Activated CD8-positive, alpha-beta memory T cell treated with anti-CD3 and anti-CD28 coated beads for 24 hours (primary cell): ENCODE results near the gene NBPF1.
"Not testable (repeated sequence)": the region's sequence is repeated elsewhere in the genome, so short reads cannot be mapped to it uniquely, and the experiment has no call there.

Source experiments
- DNase-seq: peaks from one replicate; pipeline ENCODE4 v3.0.0-alpha.2; 2020

The NBPF1 gene

DNA sequence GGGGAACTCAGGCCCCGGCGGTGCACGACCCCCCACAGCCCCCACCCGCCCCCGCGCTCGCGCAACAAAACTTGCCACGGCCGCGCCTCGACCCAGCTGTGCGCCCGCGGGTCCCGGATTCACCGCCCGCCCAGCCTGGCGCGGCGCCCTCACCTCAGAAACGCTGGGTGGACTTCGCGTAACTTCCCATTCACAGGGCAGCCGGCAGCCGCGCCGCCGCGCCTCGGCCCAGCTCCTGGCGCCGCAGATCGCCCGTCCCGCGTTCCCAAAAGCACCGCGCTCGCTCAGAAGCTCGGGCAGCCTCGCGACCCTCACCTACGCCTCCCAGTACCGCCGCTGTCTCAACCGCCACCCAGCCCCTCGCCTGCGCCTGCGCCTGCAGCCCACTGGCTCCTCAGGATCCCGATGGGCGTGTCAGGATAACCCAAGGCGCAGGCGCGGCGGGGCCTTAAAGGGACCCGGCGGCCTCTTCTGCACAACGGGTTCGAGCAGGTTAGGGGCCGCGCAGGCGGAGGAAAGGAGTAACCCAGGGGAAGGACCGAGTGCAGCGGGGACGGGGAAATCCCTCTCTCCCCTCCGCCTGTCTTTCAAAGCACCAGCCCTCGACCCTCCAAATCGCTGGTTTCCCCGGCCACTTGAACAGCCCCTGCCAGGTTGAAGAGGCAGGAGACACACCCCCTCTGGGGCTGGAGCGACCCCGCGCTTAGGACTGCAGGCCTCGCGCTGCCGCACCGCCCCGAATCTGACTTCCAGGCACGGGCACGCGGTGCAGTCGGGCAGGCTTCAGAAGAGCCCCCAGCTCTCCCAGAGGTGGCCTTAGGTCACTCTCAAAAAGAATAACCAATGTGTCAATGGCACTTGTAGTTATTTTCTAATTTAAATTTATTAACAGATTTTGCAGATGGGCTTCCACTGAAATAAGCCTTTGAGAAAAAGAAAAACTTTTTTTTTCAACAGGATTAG, at the start of gene NBPF1:
Gene NBPF1 (minus strand): TSS at position 380 of the 963 bp plus-strand sequence.
- peak; percentile 100 for DNase-seq

DNA sequence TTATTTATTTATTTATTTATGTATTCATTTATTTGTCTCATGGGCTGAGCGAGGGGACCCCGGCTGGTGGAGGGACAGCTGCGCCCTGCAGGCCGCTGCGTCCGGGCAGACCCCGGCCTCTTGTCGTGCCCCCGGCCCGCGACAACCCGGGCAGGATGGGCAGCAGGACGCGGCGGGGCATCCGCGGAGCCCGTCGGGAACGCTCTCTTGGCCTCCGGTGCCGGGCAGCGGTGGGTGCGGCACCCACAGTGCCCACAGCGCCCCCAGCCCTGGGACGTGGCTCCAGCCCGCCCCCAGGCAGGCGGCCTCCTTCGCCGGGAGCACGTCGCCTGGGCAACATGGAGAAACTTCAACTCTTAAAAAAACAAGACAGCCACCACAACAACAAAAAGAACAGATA, 44.9 kb upstream of the NBPF1 start:
- not testable (repeated sequence) for DNase-seq

DNA sequence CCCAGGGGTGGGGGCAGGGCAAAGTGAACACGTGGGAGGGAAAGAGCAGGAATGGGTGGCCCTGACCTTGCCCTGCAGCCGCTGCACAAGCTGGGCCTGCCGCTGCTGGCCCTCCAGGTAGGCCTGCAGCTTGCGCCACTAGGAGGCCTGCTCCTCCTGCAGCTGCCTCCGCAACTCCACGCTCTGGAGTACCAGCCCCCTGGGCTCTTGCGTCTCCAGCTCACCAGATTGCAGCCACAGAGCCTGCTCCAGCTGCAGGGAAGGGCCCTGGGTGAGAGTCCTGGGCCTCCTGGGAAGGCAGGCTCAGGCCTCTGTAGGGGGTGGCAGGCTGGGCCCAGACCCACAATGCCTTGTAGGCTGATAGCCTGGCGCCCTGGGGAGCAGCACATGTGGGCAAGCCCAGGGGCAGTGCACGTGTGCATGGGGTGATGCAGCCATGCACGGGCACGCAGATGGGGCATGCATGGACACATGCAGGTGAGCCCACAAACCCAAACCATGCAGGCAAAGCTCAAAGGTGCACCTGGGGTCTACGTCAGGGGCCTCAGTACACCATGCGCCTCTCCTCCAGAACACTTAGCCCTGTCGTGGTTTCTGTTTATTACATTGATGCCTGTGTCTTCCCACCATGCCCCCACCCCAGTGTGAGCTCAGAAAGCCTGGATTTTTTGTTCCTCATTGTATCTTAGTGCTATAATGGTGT, 43.8 kb upstream of the NBPF1 start:
- DNase-seq, result not testable (repeated sequence)

DNA sequence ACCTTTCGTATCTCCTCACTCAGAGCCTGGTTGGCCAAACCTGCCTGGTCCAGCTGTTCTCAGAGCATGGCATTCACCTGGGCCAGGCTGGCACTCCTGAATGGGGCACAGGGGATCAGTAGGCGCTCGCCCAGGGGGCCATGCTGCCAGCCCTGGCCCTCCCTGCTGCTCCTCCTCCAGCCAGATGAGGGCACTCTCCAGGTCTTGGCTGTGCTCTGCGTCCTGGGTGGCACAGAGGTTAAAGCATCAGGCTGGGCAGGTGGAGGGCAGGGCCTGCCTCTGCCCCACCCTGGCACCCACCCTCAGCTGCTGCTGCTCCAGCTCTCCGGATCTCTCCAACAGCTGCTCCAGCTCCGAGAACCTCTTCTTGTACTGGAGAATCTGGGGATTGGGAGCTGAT, 43.2 kb upstream of the NBPF1 start:
- DNase-seq, result not testable (repeated sequence)

DNA sequence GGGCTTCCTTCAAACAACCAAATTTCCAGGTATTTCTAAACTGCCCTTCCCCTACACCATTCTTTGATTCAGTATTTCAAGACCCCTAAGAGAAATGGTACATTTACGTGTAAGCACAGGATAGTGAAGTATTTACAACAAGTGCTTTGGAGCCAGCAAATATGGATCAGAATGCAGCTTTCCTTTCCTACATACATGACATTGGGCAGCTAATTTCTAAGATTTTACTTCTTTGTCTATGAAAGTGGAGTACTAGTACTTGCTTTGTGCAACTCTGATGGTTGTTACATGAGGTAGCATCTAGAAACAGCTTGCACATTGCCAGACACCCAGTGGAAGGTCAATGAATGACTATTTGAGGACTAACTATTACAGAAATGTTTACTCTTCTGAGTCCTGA, 38.2 kb upstream of the NBPF1 start:
- not testable (repeated sequence) for DNase-seq

DNA sequence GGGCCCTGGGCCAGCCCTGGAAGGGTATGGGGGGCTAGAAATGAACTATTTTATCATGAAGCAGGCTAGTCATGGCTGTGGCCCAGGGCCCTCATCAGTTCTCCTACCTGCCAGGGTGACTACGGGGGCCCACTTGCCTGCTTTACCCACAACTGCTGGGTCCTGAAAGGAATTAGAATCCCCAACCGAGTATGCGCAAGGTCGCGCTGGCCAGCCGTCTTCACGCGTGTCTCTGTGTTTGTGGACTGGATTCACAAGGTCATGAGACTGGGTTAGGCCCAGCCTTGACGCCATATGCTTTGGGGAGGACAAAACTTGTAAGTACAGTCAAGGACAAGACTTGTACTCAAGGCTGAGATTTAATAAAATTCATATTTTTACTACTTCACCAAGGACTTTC, 36.6 kb upstream of the NBPF1 start:
- DNase-seq, result peak; percentile 57

DNA sequence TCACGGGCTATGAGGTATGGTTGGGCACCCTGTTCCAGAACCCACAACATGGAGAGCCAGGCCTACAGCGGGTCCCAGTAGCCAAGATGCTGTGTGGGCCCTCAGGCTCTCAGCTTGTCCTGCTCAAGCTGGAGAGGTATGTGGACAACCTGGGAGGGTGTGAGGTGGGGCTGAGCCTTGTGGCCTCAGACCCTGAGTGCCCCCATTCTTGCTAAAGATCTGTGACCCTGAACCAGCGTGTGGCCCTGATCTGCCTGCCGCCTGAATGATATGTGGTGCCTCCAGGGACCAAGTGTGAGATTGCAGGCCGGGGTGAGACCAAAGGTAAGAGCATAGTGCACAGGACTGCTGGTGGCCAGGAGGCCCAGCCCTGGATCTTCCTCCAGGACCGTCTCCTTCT, 36.0 kb upstream of the NBPF1 start:
- DNase-seq, result peak; percentile 55

DNA sequence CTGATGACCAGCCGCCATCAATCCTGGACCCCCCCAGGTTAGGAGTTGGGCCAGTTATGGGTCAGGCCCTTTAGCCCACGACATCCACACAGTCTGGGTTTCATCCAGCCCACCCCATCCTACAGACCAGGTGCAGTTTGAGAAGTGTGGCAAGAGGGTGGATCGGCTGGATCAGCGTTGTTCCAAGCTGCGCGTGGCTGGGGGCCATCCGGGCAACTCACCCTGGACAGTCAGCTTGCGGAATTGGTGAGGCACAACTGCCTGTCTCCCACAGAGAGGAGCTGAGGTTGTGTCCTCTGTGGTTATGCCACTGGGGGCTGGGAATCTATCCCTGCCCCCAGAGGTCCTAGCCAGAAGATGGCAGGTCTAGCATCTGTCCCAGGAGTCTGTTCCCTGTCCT, 35.4 kb upstream of the NBPF1 start:
- DNase-seq, result peak; percentile 44

DNA sequence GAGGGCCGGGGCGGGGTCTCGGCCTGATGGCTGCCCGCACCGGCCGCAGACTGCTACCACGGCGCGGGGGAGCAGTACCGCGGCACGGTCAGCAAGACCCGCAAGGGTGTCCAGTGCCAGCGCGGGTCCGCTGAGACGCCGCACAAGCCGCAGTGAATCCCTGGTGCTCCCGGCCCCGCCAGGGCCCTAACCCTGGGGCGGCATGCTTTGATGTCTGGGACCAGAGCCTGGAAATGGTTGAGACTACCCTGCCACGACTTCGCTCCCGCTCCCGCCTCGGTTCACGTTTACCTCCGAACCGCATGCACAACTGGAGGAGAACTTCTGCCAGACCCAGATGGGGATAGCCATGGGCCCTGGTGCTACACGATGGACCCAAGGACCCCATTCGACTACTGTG, 34.9 kb upstream of the NBPF1 start:
- peak; percentile 50 for DNase-seq

DNA sequence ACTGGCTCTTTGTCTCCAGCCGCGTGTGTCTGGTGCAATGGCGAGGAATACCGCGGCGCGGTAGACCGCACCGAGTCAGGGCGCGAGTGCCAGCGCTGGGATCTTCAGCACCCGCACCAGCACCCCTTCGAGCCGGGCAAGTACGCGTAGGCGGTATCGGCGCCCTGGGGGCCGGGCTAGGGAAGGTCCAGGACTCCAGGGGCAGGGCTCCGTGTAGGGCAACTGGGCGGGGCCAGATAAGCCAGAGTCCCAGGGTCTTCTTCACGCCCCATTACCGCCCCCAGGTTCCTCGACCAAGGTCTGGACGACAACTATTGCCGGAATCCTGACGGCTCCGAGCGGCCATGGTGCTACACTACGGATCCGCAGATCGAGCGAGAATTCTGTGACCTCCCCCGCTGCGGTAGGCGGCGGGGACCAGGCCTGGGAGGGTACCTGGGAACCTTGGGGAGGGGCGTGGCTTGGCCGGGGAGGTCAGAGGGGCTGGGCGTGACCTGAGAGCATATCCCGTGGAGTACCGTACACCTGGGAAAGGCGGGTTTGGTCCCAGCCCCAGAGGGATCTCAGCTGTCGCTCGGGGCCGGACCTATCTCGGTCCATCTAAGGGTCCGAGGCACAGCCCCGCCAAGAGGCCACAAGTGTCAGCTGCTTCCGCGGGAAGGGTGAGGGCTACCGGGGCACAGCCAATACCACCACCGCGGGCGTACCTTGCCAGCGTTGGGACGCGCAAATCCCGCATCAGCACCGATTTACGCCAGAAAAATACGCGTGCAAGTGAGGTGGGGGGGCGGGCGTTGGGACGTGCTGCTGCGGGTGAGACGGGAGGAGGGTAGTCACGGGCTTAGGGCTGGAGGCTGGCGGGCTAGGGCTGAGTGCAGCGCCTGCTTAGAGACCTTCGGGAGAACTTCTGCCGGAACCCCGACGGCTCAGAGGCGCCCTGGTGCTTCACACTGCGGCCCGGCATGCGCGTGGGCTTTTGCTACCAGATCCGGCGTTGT, 34.1 kb upstream of the NBPF1 start:
- peak; percentile 82 for DNase-seq

DNA sequence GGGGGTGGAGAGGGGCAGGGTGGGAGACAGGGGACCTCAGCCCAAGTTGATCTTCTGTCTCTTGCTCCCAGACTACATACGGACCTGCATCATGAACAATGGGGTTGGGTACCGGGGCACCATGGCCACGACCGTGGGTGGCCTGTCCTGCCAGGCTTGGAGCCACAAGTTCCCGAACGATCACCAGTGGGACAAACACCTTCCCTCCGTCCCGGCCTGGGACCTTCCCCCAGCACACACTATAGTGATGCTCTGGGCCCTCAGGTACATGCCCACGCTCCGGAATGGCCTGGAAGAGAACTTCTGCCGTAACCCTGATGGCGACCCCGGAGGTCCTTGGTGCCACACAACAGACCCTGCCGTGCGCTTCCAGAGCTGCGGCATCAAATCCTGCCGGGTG, 33.4 kb upstream of the NBPF1 start:
- peak; percentile 48 for DNase-seq

DNA sequence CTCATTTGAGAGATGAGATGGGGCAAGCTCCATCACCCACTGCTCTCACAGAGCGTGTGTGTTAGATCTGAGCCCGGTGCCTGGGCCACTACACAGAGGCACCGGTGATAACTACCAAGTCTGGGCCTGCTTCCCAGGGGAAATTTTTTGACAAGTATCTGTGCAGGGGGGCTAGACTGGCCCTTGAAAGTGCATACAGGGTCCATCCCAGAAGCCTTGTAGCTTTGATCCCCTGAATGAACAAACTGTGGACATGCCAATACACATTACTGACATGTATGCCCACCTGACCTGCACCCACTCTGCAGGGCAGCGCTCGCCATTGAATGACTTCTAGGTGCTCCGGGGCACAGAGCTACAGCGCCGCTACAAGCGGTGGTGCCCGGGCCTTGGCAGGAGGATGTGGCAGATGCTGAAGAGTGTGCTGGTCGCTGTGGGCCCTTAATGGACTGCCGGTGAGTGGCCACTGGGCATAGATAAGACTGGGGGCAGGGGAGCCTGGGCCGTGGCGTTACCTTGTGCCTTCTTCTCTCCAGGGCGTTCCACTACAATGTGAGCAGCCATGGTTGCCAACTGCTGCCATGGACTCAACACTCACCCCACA, 32.8 kb upstream of the NBPF1 start:
- DNase-seq, result peak; percentile 55

DNA sequence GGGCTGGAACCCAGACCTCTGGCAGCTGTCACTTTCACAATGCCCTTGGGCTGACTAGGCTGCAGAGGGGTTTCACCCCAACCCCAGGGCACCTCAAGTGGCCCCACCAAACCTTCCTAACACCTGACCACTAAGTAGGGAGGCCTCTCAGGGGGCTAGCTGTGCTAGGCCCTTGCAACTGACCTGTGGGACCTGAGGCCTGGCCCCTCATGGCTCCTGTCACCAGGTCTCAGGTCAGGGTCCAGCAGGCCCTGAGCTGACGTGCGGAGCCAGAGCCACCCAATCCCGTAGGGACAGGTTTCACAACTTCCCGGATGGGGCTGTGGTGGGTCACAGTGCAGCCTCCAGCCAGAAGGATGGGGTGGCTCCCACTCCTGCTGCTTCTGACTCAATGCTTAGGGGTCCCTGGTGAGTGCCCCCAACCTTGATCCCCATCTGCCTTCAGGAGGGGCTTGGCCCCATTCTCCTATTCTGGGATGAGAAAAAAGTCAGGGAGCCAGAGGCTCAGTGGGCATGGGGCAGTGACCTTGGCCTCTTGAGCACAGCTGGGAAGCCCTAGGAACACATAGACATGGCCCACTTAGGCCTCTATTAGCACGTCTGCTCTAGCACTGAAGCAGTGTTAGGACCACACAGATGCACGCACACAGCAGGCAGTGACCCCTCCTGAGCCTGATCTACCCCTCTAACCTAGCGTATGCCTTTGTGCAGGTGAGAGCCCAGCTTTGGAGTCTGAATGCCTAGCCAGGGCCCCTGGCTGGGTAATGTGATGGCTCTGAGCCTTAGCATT, 32.1 kb upstream of the NBPF1 start:
- peak; percentile 83 for DNase-seq

DNA sequence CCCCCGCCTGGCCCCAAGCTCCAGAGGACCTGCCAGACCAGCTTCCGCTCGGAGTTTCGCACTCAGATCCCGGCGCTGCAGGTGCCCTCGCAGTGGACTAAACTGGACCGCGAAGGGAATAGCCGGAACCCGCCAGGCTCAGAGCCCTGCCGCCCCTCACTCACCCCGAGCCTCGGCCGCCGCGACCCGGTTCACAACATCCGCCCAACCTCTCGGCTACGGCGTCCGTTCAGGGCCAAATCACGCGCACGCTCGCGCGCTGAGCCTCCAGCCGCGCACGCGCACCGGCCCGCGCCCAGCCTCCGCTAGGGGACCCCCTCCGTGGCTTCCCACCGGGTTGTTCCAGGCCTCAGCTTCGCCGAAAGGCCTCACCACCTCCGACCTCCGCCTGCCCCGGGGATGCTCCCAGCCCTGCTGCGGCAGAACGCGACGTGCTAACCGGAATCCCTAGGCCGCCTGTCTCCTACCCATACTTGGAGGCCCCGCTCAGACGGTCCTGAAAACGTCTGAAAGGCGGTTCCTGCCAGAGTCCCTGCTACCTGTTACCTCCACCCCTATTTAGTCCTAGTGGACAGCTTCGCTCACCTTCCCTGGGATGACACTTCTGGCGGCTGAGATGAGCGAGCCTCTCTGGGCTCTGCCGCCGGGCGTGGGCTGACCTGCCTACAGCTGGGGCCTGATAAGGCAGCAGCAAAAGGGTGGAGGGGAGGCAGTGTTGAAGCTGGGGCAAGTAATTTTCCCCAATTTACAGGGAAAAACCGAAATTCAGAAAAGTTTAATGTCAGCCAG, 31.3 kb upstream of the NBPF1 start:
- DNase-seq, result peak; percentile 100

DNA sequence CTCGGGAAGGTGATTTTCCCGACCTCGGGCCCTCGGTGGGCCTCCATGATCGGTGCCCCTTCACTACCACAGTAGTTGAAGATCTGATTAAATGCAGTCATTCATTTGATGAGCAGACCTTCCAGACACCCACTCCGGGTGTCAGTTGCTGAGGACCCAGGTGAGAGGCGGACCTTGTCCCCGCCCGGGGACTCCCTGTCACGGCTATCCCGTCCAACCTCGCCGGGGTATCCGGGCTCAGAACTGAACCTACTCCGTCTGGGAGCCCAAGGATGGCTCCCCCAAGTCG, 30.8 kb upstream of the NBPF1 start:
- DNase-seq, result no peak

DNA sequence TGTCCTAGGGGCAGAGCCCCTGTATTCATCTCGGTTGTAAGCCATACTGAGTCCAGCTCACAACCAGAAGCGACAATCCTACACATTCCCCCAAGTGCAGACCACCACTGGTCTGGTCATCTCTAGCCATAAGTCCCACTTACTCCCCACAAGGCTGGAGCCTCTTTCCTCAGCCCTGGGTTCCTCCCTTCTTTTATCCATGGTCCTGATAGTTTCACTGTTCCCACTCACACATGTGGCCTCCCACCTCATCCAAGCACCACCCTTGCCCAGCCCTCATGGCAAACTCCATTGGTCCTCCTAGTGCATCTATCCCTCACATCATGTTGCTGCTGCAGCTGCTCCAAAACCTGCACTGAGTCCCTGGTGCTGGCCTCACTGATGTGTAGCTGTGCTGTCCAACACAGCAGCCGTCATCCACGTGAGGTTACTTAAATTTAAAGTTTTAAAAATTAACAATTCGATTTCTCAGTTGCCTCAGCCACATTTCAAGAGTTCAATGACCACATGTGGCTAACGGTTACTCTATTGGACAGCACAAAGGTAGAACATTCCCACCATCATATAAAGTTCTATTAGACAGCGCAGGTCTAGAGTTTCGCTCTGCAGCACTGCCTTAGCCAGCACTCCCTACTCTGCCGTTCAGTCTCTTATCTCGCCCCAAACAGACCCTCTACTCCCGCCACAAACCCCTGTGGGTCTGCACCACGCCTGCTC, 30.3 kb upstream of the NBPF1 start:
- peak; percentile 67 for DNase-seq

DNA sequence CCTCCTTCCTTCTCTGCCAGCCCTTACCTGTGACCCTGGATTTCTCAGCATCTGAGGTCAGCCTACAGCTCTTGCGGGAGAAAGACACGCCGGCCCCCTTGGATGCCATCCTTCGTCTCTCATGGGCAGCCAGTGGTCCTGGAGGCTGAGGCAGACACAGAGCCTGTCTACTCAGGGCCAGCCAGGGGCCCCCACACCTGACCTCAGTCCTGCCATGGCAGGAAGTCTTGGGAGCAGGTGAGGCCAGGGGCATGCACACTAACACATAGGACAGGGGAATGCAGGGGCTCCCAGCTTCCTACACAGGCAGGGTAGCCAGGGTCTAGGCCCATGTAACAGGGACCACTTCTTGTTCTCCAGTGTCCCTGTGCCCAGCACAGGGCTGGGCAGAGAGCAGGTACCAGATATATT, 29.6 kb upstream of the NBPF1 start:
- DNase-seq, result peak; percentile 69

DNA sequence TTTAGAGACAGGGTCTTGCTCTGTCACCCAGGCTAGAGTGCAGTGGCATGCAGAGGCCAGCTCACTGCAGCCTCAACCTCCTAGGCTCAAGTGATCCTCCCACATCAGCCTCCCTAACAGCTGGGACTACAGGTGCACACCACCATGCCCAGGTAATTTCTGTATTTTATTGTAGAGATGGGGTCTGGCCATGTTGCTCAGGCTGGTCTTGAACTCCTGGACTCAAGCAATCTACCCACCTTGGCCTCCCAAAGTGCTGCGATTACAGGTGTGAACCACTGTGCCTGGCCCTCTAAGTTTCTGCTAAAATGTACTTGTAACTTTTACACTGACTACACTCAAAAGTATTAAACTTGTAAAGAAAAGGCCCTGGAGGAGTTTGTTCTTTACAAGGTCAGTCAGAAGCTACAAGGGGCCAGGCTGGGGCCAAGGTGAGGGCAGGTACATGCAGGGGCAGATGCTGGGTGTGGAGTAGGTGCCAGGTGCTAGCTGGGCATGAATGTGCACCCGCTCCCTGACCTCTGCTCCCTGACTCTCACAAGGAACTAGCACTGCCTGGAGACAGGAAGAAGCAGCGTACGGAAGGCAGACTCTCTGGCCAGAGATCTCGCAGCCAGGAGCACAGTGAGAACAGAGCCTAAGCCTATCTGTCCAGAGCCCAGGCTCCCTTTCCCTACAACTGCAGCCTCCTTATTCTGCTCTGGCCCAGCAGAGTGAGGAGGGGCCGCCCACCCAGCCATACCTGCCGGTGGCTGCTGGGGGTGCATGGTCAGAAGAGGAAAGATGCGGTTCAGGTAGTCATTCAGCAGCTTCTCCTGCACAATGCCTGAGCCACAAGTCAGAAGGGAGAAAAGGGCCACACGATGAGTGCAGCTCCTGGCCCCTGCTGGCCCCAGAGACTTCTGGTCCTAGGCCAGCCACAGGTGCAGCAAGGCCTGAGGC, 28.9 kb upstream of the NBPF1 start:
- DNase-seq, result peak; percentile 60
